HG02840 (cell line): Measurements from ENCODE around the gene GLRA2.

ENCODE experiments used
- ATAC-seq: cut with Tn5 transposase; IDR thresholded peaks from one replicate; pipeline ENCODE4 v1.9.1; 2021; ENCODE audit warnings: mild to moderate bottlenecking, moderate library complexity, moderate number of reproducible peaks; ENCODE audit not compliant: unreplicated experiment, low FRiP score

The GLRA2 gene

DNA sequence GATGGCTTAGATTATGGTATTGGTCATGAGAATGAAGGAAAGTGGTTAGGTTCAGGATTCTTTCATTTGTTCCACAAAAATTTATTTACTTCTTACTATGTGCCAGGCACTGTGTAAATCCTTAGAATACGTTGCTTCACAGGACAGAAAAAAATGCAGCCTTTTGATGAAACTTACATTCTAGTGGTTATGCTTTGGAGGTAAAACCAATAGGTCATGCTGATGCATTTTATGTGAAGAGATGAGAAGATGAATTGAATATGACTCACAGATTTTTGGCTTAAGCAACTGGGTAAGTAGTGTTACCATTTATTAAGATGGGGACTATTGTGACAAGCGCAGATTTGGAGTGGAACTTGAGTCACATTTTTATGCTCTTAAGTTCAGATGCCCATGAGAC lies 165.3 kb downstream of the GLRA2 start:
- no peak for ATAC-seq

DNA sequence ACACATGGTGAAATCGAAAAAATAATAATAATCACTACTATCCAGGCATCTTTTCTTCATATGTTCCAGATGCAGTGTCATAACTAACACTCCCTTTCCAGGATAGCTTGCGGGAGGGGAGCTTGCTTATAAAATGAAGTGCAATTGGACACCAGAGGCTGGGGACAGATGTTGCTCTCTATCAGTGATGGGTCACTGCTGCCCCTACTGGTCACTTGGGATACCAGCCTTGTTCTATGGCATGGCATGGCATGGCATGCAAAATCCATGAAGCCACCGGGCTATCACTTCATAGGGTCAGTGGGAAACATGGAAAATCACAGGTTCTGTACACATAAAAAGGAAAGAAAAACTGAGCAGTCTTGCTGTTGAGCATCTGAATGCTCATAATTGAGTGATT lies 168.1 kb downstream of the GLRA2 start:
- ATAC-seq: no peak

DNA sequence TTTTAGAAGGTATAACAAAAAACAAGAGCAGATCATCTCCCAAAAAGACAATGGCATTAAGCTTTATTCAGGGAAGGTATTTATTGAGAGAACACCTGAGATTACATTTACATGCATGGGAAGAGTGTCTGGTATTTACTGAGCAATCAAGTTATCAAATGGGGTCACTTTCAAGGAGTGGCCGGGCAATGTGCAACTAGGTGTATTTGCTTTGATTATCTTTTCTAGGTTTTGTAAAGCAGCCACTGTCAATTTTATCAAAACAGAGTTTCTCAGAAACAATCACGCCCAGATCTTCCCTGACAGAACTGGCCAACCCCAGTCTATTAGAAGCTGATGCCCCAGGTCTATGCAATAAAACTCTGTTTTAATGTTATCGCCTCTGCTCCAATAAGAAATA lies 169.5 kb downstream of the GLRA2 start:
- ATAC-seq: no peak

DNA sequence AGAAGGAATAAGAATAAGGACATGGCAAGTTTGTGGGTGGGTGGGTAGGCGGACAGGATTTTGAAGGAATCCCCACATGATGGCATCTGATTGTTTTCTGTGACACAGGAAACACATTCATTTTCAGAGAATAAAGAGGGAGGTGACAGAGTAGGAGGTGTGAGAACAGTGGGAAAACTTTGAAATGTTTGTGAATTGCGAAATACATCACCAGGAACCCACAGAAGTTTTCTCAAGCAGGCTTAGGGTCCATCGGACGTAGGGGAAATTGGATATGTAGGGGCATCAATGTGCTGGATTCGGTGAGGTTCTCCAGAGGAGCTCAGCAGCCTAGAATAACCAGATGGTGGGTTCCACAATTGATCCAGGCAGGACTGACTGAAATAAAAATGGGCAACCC lies 171.6 kb downstream of the GLRA2 start:
- ATAC-seq: no peak

DNA sequence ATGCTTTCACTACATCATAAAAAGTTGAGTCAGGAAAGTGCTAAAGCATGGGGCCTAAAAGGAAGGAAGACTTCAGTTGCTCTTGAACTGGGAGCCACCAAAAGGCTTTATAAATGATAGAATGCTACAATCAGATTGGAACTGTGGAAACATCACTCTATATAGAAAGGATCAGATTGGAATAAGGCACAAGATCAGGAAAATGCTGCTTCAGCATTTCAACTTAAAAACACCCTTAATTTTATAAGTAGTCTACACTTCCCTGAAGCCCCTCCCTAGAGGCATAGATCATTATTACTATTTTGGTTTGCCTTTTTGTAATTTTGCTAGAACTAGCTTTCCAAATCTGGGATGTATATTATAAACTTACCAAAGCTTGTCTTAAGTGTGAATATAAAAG lies 172.8 kb downstream of the GLRA2 start:
- no peak for ATAC-seq

DNA sequence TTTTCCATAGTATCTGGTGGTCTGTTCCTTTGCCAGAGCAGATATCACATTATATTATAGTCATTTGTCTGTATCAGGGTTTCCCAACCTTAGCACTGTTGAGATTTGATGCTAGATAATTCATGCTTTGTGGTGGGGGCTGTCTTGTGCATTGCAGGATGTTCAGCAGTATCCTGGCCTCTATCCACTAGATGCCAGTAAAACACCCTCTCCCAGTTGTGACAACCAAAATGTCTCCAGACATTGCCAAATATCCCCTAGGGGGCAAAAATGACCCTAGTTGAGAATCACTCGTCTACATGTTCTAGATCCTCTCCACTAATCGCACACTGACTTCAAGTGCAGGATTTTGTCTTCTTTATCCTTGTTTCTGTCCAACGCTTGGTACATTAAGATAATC lies 182.8 kb downstream of the GLRA2 start:
- ATAC-seq: no peak

DNA sequence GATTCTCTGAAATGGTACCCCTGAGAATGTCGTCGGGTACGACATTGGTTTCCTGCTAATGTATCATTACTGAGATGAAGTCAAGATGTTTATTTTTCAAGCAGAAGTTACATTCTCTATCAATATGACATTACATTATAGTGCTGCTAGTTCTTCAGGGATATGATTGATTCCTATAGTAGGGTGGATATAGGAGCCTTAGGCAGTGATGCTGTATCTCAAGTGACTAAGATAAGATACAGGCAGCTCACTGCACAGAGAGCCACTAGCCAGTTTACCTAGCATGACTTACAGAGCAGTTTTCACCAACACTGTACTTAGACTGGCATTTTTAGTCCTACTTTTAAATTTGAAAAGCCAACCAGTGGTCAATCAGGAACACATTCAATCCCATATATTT lies 188.6 kb downstream of the GLRA2 start:
- no peak for ATAC-seq

DNA sequence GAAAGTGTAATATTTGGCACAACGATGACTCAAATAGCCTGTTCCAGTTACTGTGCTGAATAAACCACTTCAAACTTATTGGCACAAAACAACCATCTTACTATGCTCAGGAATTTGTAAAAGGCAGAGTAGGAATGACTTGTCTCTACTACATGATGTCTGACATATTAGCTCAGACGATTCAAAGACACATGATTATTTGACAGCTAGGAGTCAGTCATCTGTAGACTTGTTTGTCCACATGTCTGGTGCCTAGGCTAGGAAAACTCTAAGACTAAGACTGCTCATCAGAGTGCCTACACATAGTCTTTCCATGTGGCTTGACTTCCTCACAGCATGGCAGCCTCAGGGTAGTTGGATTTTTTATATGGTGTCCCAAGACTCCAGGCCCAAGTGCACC lies 189.1 kb downstream of the GLRA2 start:
- ATAC-seq: no peak

DNA sequence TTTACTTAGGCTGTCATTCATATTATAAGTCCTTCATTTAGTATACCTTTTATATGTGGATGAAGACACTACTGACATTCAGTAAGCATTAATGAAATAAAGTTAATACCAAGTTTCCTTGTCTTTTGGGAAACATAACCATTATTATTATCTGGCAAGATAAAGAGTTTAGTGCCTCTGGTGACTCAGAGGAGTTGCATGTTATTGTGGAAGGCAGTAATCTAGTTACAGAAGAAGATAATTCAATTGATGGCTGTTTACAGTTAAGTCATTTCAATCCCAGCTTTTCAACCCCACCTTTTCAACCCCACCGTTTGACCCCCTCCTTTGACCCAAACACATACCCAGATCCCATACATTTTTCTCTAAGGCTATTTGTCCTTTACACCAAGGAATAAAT lies 199.7 kb downstream of the GLRA2 start:
- no peak for ATAC-seq

DNA sequence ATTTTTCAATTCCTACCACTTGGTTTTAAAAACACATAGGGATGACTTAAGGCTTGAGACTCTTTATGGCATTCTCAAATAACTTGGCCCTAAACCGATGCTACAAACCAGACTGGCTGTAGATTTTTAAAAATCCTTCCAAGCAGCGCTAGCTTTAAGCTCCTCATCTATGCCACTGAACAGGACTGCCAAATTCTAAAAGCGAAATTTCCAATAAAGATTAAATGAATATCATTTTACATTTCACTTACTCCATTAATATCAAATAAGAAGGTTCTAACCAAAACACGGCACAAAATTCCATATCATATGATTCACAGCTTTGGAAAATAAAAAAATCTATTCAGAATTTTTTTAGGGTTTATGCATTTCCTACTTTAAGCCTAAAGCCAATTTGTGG lies 209.3 kb downstream of the GLRA2 start:
- no peak for ATAC-seq

DNA sequence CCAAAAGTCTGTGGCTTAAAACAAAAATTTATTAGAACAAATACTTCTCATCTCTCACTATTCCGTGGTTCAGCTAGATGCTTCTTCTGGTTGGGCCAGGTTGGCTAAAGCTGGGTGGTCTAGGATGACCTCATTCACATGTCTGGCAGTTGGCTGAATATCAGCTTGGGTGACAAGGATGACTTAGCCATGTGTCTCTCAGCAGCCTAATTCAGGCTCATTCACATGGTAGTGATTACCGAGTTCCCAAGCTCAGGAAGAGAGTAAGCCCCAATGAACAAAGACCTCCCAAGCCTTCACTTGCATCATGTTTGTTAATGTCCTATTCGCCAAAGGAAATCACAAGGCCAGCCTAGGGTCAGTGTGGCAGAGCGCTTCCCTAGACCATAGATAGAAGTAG lies 224.1 kb downstream of the GLRA2 start:
- ATAC-seq: no peak

DNA sequence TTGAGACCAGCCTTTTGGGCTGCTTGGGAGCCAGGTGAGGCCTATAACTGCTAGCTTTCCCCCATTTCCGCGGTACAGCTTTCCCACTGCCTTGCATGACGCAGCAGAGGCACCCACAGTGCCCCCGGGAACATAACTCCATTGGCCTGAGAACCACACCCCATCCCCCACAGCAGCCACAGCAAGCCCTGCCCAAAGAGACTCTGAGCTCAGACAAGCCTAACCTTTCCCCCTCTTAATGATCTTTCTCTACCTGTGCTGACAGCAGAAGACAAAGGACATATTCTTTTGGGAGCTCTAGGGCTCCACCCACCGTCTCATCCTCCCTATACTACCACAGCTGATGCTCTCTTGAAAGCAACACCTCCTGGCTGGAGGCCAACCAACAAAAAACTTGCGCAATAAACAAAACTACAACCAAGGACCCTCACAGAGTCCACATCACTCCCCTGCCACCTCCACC lies 228.7 kb downstream of the GLRA2 start:
- ATAC-seq: no peak

DNA sequence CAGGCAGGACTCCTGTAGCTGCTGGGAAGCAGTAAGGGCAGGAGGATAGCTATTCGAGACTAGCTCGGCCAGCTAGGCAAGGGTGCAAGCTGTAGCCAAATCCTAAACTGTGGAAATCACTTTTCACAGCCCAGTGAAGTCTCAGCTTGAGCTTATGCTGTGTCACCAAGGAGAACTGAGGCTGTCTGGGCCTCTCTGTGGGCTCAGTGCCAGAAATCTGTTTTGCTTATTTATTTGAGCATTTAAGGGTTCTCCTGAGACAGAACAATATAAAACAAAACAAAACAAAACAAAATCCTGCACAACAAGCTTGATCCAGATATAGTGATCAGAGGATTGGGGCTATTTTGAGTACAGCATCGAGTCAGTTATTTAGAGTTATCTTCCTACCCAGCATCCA lies 246.1 kb downstream of the GLRA2 start:
- ATAC-seq: no peak

DNA sequence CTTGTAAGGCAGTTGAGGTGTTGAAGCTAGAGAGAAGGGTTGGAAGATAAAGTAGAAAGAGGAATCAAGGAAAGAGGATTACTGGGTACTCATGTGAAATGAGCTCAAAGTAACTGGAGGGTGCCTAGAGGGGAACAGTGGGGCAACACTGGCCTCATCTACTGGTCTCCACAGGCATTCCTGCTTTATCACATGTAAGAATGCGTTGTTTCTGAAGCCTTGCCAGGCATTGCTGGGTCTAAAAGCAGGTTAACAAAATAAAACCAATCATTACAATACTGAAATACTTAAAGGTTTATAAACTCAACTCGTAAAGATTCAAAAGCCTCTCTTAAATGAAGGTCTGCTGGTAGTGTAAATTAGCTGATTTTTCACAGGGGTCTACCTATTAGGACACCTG lies 247.6 kb downstream of the GLRA2 start:
- no peak for ATAC-seq

DNA sequence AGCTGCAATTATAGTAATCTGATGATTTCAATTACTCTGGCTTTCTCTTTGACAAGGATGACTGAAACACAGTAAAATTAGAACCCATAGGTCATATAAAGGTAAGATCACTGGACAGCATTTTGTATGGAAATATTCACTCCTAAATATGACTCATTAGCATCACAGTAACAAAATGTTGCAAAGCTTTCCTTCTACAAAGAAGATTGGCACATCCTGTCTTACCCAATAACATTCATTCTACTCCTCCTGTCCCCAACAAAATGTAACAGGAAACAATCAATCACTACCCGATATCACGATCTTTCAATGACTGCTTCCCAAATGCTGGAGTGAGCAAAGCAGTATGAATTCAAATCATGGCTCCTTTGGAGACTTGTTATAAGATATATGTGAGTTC lies 248.2 kb downstream of the GLRA2 start:
- no peak for ATAC-seq

DNA sequence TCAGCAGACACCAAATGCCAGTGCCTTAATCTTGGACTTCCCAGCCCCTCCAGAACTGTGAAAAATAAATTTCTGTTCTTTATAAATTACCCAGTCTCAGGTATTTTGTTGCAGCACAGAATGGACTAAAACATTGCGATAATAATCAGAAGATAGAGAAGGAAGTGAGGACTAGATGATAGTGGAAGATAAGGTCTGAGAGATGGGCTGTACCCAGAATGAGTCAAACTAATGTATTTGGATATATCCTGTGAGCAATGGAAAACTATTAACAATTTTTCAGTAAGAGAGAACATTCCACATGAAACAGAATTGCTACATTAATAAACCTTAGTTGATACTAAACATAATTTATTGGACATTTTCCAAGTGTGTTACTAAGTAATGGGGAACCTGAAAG lies 250.2 kb downstream of the GLRA2 start:
- no peak for ATAC-seq
